A549 (cell line): ENCODE results near the gene VPS72. TPM values are rescaled to one million over a fixed set of nuclear protein-coding genes. Genes with fewer than 3 reads are reported as not detected.

Experiments
- ATAC-seq, 2 experiments: fragments of 200-7000 bp in 1 of 2; fragments of >200 bp in 1 of 2; cut with Nextera tagmentation in 1 of 2; cut with Tn5 transposase in 1 of 2; 3 replicates each; pipeline versions ENCODE4 v1.8.0 to v1.9.1; 2018 to 2020; ENCODE audit warnings: mild to moderate bottlenecking in 1 of 2, moderate library complexity in 1 of 2
- CTCF ChIA-PET: fragments of 300-600 bp; sonication (Branson Sonifier 250); formaldehyde crosslinking; extraction: SDS; loops from one replicate; lab custom pipeline; 2021; ENCODE audit warnings: antibody characterized with exemption, inconsistent platforms; lab: Yijun Ruan, JAX
- POLR2A ChIA-PET: fragments of 350-600 bp; formaldehyde crosslinking; extraction: SDS; loops from one replicate; lab custom pipeline; 2021; ENCODE audit warnings: antibody characterized with exemption, inconsistent platforms; lab: Yijun Ruan, JAX
- DNase-seq, 2 experiments: peaks; one replicate each; pipeline versions ENCODE4 v3.0.0 to v3.0.0-alpha.2; 2011 to 2016; ENCODE audit warnings: low read depth in 1 of 2, low spot score in 1 of 2
- FAIRE-seq: peaks from 2 replicates; lab custom pipeline; 2011; peaks lifted over from hg19 to GRCh38; lab: Jason Lieb, UNC
- H3K27ac ChIP-seq, 2 experiments: fragments of >200 bp; sonication (Bioruptor Twin); formaldehyde crosslinking; 3 replicates each; pipeline ENCODE4 v1.5.1; 2016 to 2017
- H3K4me1 ChIP-seq: fragments of >200 bp; sonication (Bioruptor Twin); formaldehyde crosslinking; 3 replicates; pipeline ENCODE4 v1.6.1; 2016
- H3K4me2 ChIP-seq: fragments of >200 bp; sonication (Bioruptor Twin); formaldehyde crosslinking; 3 replicates; pipeline ENCODE4 v1.6.1; 2016
- H3K4me3 ChIP-seq: fragments of >200 bp; sonication (Bioruptor Twin); formaldehyde crosslinking; 3 replicates; pipeline ENCODE4 v1.5.1; 2016
- H3K9me3 ChIP-seq: fragments of >200 bp; sonication (Bioruptor Twin); formaldehyde crosslinking; 3 replicates; pipeline ENCODE4 v1.6.1; 2016
- ATOH8 ChIP-seq: fragments of 250-450 bp; sonication (Bioruptor Pico); IDR thresholded peaks from 2 replicates; pipeline ENCODE4 v1.5.0; 2020; ENCODE audit warnings: low read depth, mild to moderate bottlenecking, moderate library complexity
- BCL3 ChIP-seq: fragments of >200 bp; sonication (Bioruptor Twin); formaldehyde crosslinking; IDR thresholded peaks from 3 replicates; pipeline ENCODE4 v1.6.1; 2016
- BHLHE40 ChIP-seq: IDR thresholded peaks from 2 replicates; pipeline ENCODE4 v1.6.1; 2012; ENCODE audit warnings: low read depth, low read length, inconsistent platforms
- CEBPB ChIP-seq, 2 experiments: fragments of >200 bp in 1 of 2; sonication (Bioruptor Twin) in 1 of 2; formaldehyde crosslinking in 1 of 2; IDR thresholded peaks; 2 replicates each; pipeline ENCODE4 v1.6.1; 2012 to 2016
- CHD2 ChIP-seq: fragments of 150-350 bp; IDR thresholded peaks from 2 replicates; pipeline ENCODE4 v1.6.1; 2014; ENCODE audit warnings: low read length; ENCODE audit not compliant: partially characterized antibody
- E2F6 ChIP-seq: IDR thresholded peaks from 2 replicates; pipeline ENCODE4 v1.6.1; 2012; ENCODE audit warnings: low read depth, borderline replicate concordance
- EHMT2 ChIP-seq: fragments of 200-600 bp; sonication (generic); IDR thresholded peaks from 2 replicates; pipeline ENCODE4 v1.6.1; 2016; ENCODE audit warnings: antibody characterized with exemption, low read depth, mild to moderate bottlenecking, moderate library complexity
- ELK1 ChIP-seq: fragments of 150-350 bp; IDR thresholded peaks from 2 replicates; pipeline ENCODE4 v1.6.1; 2014; ENCODE audit warnings: low read depth, mild to moderate bottlenecking, low read length
- EP300 ChIP-seq, 2 experiments: fragments of >200 bp; sonication (Bioruptor Twin); formaldehyde crosslinking; IDR thresholded peaks; 2 replicates in 1 of 2; 3 replicates in 1 of 2; pipeline ENCODE4 v1.6.1; 2016 to 2017
- FOSL2 ChIP-seq, 2 experiments: fragments of 450-650 bp in 1 of 2; fragments of >200 bp in 1 of 2; sonication (Bioruptor Twin) in 1 of 2; formaldehyde crosslinking; IDR thresholded peaks; 2 replicates each; pipeline versions ENCODE4 v1.5.0 to v1.6.1; 2016 to 2020; ENCODE audit warnings: mild to moderate bottlenecking in 1 of 2, moderate library complexity in 1 of 2
- FOXS1 ChIP-seq: fragments of 250-450 bp; sonication (Bioruptor Pico); IDR thresholded peaks from 2 replicates; pipeline ENCODE4 v1.5.0; 2020; ENCODE audit warnings: mild to moderate bottlenecking, moderate library complexity
- HMGXB4 ChIP-seq: fragments of 250-450 bp; sonication (Bioruptor Pico); IDR thresholded peaks from 2 replicates; pipeline ENCODE4 v1.5.0; 2021; ENCODE audit warnings: mild to moderate bottlenecking, moderate library complexity, borderline replicate concordance
- HOXA7 ChIP-seq: fragments of 250-450 bp; sonication (Bioruptor Pico); IDR thresholded peaks from 2 replicates; pipeline ENCODE4 v1.5.0; 2020; ENCODE audit warnings: mild to moderate bottlenecking, moderate library complexity
- HOXB5 ChIP-seq: fragments of 250-450 bp; sonication (Bioruptor Pico); IDR thresholded peaks from 2 replicates; pipeline ENCODE4 v1.5.0; 2020; ENCODE audit warnings: mild to moderate bottlenecking, moderate library complexity
- JUN ChIP-seq, 2 experiments: fragments of >200 bp; sonication (Bioruptor Twin); formaldehyde crosslinking; IDR thresholded peaks; 2 replicates in 1 of 2; 3 replicates in 1 of 2; pipeline ENCODE4 v1.6.1; 2016 to 2017
- JUNB ChIP-seq: fragments of >200 bp; sonication (Bioruptor Twin); formaldehyde crosslinking; IDR thresholded peaks from 2 replicates; pipeline ENCODE4 v1.6.1; 2016
- KDM1A ChIP-seq: fragments of 200-600 bp; sonication (generic); IDR thresholded peaks from 2 replicates; pipeline ENCODE4 v1.6.1; 2016; ENCODE audit warnings: low read depth, mild to moderate bottlenecking
- KDM5A ChIP-seq: fragments of 200-600 bp; sonication (generic); IDR thresholded peaks from 2 replicates; pipeline ENCODE4 v1.6.1; 2016; ENCODE audit warnings: antibody characterized with exemption, mild to moderate bottlenecking
- MAFK ChIP-seq: fragments of 450-650 bp; IDR thresholded peaks from 2 replicates; pipeline ENCODE4 v1.6.1; 2014; ENCODE audit not compliant: partially characterized antibody
- MAX ChIP-seq: IDR thresholded peaks from 2 replicates; pipeline ENCODE4 v1.6.1; 2012
- NFE2L2 ChIP-seq: fragments of 150-350 bp; conservative IDR thresholded peaks from 2 replicates; pipeline ENCODE4 v1.6.1; 2014; ENCODE audit warnings: low read length
- NPAS2 ChIP-seq: fragments of 250-450 bp; sonication (Bioruptor Pico); IDR thresholded peaks from 2 replicates; pipeline ENCODE4 v1.8.0; 2022; ENCODE audit warnings: mild to moderate bottlenecking, moderate library complexity, borderline replicate concordance
- NR3C1 ChIP-seq: fragments of >200 bp; sonication (Bioruptor Twin); formaldehyde crosslinking; IDR thresholded peaks from 3 replicates; pipeline ENCODE4 v1.6.1; 2017
- POLR2AphosphoS2 ChIP-seq: conservative IDR thresholded peaks from 2 replicates; pipeline ENCODE4 v1.6.1; 2012; ENCODE audit warnings: low read length, improper control_type of control experiment, inconsistent platforms
- RNF2 ChIP-seq: fragments of 200-600 bp; sonication (generic); IDR thresholded peaks from 2 replicates; pipeline ENCODE4 v1.6.1; 2016; ENCODE audit warnings: low read depth, mild to moderate bottlenecking, antibody characterized with exemption, moderate library complexity, borderline replicate concordance
- SMC3 ChIP-seq: fragments of >200 bp; sonication (Bioruptor Twin); formaldehyde crosslinking; IDR thresholded peaks from 3 replicates; pipeline ENCODE4 v1.6.1; 2018; ENCODE audit warnings: inconsistent platforms
- USF2 ChIP-seq: fragments of 450-650 bp; IDR thresholded peaks from 2 replicates; pipeline ENCODE4 v1.6.1; 2014; ENCODE audit warnings: antibody characterized with exemption
- ZSCAN20 ChIP-seq: fragments of 250-450 bp; sonication (Bioruptor Pico); IDR thresholded peaks from 2 replicates; pipeline ENCODE4 v1.8.0; 2022; ENCODE audit warnings: mild to moderate bottlenecking, moderate library complexity
- WGBS: methylation state at CpG from one replicate; pipeline ENCODE4 v1.1.6; 2017; ENCODE audit errors: missing lambda C conversion rate; 5-methylcytosine and 5-hydroxymethylcytosine counted together
- polyA plus RNA-seq, 4 experiments: library from polyadenylated mRNA; depleted of rRNA in 3 of 4; stranded (reverse); fragments of >200 nt; fragmentation: RNase III in 1 of 4; extraction: RNeasy Plus Mini Kit Qiagen cat#74134 plus additional on column Dnase treatment in 1 of 4; gene quantifications; 2 replicates in 3 of 4; 3 replicates in 1 of 4; pipeline ENCODE4 v1.2.3, GENCODE V29; 2011 to 2017

VPS72 gene
- polyA plus RNA-seq, 2 of the 4 experiments (the other 2 are of a cell fraction): 50.8 to 81.2 TPM

GRCh38 chr1:151144474-151145303 is 45.3 kb downstream of the VPS72 start:
- ChIA-PET CTCF (interaction anchor here (1.4 to 2.1 kb wide), 4 partner anchors 10 to 58 kb away, joined by 4 to 8 read pairs (median 6); partner anchors contain the start of gene TNFAIP8L2), POLR2A (no interaction called here)
- Histone ChIP-seq H3K4me2 (no peak overlapping the region), H3K27ac (no peak overlapping the region), H3K4me3 (no peak overlapping the region), H3K9me3 (no peaks in the 10 kb centered on the region), H3K4me1 (peaks cover 10% of the 10 kb centered on the region; the same call in 2 of the 3 replicates)
- TF ChIP-seq JUNB (no peak), FOSL2 (IDR thresholded peaks at IDR 0.05) (no peak), FOSL2 (CRISPR knock-in tag; IDR thresholded peaks at IDR 0.05) (no peak), ZSCAN20 (CRISPR knock-in tag) (no peak), USF2 (no peak), KDM5A (no peak), POLR2AphosphoS2 (no peak), ATOH8 (CRISPR knock-in tag) (no peak), NR3C1 (no peak), BHLHE40 (no peak), BCL3 (no peak), NPAS2 (no peak), E2F6 (no peak), EP300 (IDR thresholded peaks at IDR 0.05) (no peak), ELK1 (no peak), RNF2 (no peak), CEBPB (IDR thresholded peaks at IDR 0.05) (no peak), EHMT2 (no peak)
- ATAC-seq (no peak), DNase-seq (no peak), FAIRE-seq (no peak)
- 85% methylated on average over 5 of the region's 7 CpGs for WGBS

- no peak for FAIRE-seq
- ATAC-seq: no peak
- DNase-seq: no peak
- Histone ChIP-seq H3K4me3 (no peak overlapping the region), H3K4me1 (peaks cover 10% of the 10 kb centered on the region; the same call in 2 of the 3 replicates), H3K27ac (no peak overlapping the region), H3K9me3 (no peaks in the 10 kb centered on the region), H3K4me2 (no peak overlapping the region)
- 76% methylated on average over 5 of the region's 5 CpGs for WGBS
- CTCF ChIA-PET: interaction anchor here (0.7 to 4.6 kb wide), 5 partner anchors 9 to 57 kb away, joined by 4 to 37 read pairs (median 4); partner anchors contain the start of gene TNFAIP8L2
- POLR2A ChIA-PET: no interaction called here
- no peak for TF ChIP-seq JUN (IDR thresholded peaks at IDR 0.05)
- no peak for TF ChIP-seq BHLHE40
- no peak for TF ChIP-seq HMGXB4 (CRISPR knock-in tag)
- no peak for TF ChIP-seq ELK1
- no peak for TF ChIP-seq MAFK
- TF ChIP-seq JUNB: no peak
- no peak for TF ChIP-seq CEBPB (IDR thresholded peaks at IDR 0.05)
- no peak for TF ChIP-seq SMC3
- no peak for TF ChIP-seq EHMT2
- no peak for TF ChIP-seq FOXS1 (CRISPR knock-in tag)
- TF ChIP-seq ZSCAN20 (CRISPR knock-in tag): no peak
- no peak for TF ChIP-seq NFE2L2
- TF ChIP-seq KDM1A: no peak
- no peak for TF ChIP-seq MAX
- TF ChIP-seq HOXA7: no peak
- TF ChIP-seq KDM5A: no peak
- TF ChIP-seq HOXB5 (CRISPR knock-in tag): no peak
- no peak for TF ChIP-seq CHD2
Observed at GRCh38 chr1:151143986-151144385, 46.0 kb downstream of the VPS72 start.
